PFSK-1 (cell line): ENCODE results near the gene COPZ2. TPM values are rescaled to one million over a fixed set of nuclear protein-coding genes. Genes with fewer than 3 reads are reported as not detected.

Experiments
- FOXP2 ChIP-seq: optimal IDR thresholded peaks from 2 replicates; pipeline ENCODE3; 2011; ENCODE audit warnings: borderline replicate concordance, control low read depth, inconsistent platforms; ENCODE audit not compliant: insufficient read depth; ENCODE audit errors: extremely low read length, extremely low read depth
- POLR2AphosphoS5 ChIP-seq: IDR thresholded peaks from 2 replicates; pipeline ENCODE4 v1.6.1; 2012; ENCODE audit warnings: low read depth, mild to moderate bottlenecking, control low read depth, low read length, moderate library complexity
- SIN3A ChIP-seq: IDR thresholded peaks from 2 replicates; pipeline ENCODE4 v1.6.1; 2012; ENCODE audit warnings: mild to moderate bottlenecking, low read length, moderate library complexity, borderline replicate concordance; ENCODE audit not compliant: insufficient read depth
- TAF1 ChIP-seq: IDR thresholded peaks from 2 replicates; pipeline ENCODE4 v1.6.1; 2012; ENCODE audit warnings: low read length, control low read depth, borderline replicate concordance; ENCODE audit not compliant: insufficient read depth
- polyA plus RNA-seq: library from polyadenylated mRNA; unstranded; fragments of >200 nt; gene quantifications from one replicate; pipeline ENCODE4 v1.2.1, GENCODE V29; 2012; ENCODE audit warnings: low read depth, missing spikeins; ENCODE audit not compliant: insufficient read length
- TF ChIP-seq, protein P1 (sequence below), 2 experiments: IDR thresholded peaks; 2 replicates each; pipeline versions ENCODE4 v1.6.1 to v1.8.0; 2011 to 2012; ENCODE audit warnings: low read depth in 2 of 2, low read length in 2 of 2, control low read depth in 1 of 2, inconsistent platforms in 1 of 2, mild to moderate bottlenecking in 1 of 2, moderate library complexity in 1 of 2; ENCODE audit not compliant: insufficient read depth in 1 of 2

The COPZ2 gene, protein sequence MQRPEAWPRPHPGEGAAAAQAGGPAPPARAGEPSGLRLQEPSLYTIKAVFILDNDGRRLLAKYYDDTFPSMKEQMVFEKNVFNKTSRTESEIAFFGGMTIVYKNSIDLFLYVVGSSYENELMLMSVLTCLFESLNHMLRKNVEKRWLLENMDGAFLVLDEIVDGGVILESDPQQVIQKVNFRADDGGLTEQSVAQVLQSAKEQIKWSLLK
- polyA plus RNA-seq, result 1.1 TPM

DNA sequence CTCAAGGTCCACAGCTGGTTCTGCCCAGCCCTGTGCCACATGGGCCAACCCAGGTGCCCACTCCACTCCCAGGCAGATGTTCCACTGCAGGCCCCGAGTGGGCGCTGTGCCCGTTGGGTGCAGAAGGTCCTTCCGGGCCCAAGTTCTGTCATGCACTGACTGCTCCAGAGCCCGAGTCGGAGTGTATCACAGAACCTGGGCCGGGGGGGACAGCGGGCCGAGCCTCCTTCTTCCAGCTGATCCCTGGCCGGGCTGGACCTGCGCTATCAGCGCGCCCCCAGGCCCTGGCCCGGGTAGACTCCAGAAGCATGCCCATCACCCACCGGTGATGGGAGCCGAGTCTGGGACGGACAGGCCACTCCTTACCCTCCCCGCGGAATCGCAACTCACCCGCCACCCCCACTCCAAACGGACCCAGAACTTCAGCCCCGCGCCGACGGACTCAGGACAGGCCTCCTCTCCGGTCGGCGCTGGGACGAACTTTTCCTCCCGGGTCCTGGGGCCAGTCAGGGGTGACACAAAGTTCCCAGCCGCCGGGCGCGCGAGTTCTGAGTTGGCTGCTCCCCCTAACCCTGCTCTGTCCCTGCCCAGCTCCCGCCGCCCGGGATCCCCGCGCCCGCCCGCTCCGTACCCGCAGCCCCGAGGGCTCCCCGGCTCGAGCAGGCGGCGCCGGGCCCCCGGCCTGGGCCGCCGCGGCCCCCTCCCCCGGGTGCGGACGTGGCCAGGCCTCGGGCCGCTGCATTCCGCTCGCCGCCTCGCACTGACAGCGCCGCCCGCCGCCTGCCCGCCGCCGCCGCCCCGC lies at the start of gene COPZ2:
Gene COPZ2, minus strand, starts transcription at position 762 of the 802 bp plus-strand sequence. Its CDS starts 20 bp downstream, at position 742.
- TF ChIP-seq SIN3A, result no peak
- TF ChIP-seq FOXP2, result no peak
- no peak for TF ChIP-seq POLR2AphosphoS5
- no peak for TF ChIP-seq TAF1
- TF ChIP-seq, protein P1, sequence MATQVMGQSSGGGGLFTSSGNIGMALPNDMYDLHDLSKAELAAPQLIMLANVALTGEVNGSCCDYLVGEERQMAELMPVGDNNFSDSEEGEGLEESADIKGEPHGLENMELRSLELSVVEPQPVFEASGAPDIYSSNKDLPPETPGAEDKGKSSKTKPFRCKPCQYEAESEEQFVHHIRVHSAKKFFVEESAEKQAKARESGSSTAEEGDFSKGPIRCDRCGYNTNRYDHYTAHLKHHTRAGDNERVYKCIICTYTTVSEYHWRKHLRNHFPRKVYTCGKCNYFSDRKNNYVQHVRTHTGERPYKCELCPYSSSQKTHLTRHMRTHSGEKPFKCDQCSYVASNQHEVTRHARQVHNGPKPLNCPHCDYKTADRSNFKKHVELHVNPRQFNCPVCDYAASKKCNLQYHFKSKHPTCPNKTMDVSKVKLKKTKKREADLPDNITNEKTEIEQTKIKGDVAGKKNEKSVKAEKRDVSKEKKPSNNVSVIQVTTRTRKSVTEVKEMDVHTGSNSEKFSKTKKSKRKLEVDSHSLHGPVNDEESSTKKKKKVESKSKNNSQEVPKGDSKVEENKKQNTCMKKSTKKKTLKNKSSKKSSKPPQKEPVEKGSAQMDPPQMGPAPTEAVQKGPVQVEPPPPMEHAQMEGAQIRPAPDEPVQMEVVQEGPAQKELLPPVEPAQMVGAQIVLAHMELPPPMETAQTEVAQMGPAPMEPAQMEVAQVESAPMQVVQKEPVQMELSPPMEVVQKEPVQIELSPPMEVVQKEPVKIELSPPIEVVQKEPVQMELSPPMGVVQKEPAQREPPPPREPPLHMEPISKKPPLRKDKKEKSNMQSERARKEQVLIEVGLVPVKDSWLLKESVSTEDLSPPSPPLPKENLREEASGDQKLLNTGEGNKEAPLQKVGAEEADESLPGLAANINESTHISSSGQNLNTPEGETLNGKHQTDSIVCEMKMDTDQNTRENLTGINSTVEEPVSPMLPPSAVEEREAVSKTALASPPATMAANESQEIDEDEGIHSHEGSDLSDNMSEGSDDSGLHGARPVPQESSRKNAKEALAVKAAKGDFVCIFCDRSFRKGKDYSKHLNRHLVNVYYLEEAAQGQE (IDR thresholded peaks at IDR 0.05; ENCODE audit: insufficient read depth in 1 of 2, low read depth in 2 of 2, low read length in 2 of 2), result no peak

- TF ChIP-seq SIN3A, result no peak
- TF ChIP-seq, protein P1 (IDR thresholded peaks at IDR 0.05; ENCODE audit: insufficient read depth in 1 of 2, low read depth in 2 of 2, low read length in 2 of 2), result no peak
- no peak for TF ChIP-seq TAF1
- TF ChIP-seq POLR2AphosphoS5, result no peak
- TF ChIP-seq FOXP2, result no peak
These were observed 47.3 kb upstream of the COPZ2 start for GRCh38 chr17:48084932-48085331.

DNA sequence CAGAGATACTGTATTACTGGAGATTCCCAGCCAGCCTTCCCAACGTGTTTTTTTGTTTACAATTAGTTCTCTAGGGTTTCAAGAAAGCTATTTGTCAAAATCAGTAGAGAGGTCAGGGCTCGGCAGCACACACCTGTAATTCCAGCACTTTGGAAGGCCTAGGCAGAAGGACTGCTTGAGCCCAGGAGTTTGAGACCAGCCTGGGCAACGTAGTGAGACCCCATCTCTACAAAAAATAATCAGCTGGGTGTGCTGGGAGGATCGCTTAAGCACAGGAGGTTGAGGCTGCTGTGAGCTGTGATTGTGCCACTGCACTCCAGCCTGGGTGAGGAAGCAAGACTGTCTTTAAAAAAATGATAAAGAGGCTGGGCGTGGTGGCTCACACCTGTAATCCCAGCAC lies 44.3 kb upstream of the COPZ2 start:
- no peak for TF ChIP-seq FOXP2
- TF ChIP-seq, protein P1 (IDR thresholded peaks at IDR 0.05; ENCODE audit: insufficient read depth in 1 of 2, low read depth in 2 of 2, low read length in 2 of 2), result no peak
- TF ChIP-seq TAF1, result no peak
- TF ChIP-seq POLR2AphosphoS5, result no peak
- TF ChIP-seq SIN3A, result no peak

DNA sequence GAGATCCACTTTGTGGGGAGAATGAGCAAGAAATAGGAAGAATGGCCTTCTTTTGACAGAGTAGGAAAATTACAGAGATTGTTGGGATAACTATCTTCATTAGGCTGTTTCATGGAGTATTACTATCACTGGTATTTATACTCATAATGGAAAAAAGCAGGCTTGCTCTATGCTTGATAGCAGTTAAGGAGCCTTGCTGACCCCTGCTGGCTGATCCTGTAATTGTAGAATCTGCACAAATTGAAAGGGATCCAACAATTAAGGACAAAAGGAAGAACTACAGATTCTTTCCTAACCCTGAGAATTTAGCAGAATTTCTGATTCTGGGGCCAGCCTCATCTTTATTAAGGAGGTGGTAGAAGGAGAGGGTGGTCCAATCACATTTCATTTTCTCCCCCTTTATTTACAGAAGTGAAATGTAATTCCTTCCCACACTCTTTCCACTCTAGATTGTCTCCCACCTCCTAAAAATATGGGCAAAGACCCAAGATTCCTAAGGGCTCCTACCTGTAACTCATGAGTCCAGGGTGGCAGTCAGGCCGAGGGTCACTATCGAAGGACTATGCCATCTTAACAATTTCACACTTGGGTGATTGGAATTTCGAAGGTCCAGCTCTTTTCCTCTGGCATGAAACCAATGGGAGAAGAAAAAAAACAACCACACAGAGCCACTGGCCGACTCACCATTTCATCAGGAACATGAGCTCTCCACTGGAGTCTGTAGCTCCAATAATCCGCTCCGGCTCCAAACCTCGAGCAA lies 36.9 kb upstream of the COPZ2 start:
- TF ChIP-seq FOXP2 (no peak), POLR2AphosphoS5 (no peak), SIN3A (no peak), TAF1 (no peak)
- TF ChIP-seq, protein P1 (IDR thresholded peaks at IDR 0.05; ENCODE audit: insufficient read depth in 1 of 2, low read depth in 2 of 2, low read length in 2 of 2), result no peak
